Mesendoderm (in vitro differentiated cells): ENCODE data around the gene SLC51B.

Experiments used
- DNase-seq: peaks from one replicate; pipeline ENCODE4 v3.0.0; 2013
- H2AK5ac ChIP-seq: 2 replicates; pipeline ENCODE4 v1.6.1; 2013; ENCODE audit warnings: low read length, inconsistent platforms
- H2BK120ac ChIP-seq: 2 replicates; pipeline ENCODE4 v1.6.1; 2013; ENCODE audit warnings: low read depth, mild to moderate bottlenecking, low read length, moderate library complexity, mixed read lengths
- H2BK15ac ChIP-seq: replicated peaks from 2 replicates; pipeline ENCODE4 v1.6.1; 2013; ENCODE audit warnings: low read depth, mild to moderate bottlenecking, moderate library complexity
- H2BK5ac ChIP-seq: 2 replicates; pipeline ENCODE4 v1.6.1; 2013; ENCODE audit warnings: low read length, inconsistent platforms
- H3K18ac ChIP-seq: 2 replicates; pipeline ENCODE4 v1.6.1; 2013; ENCODE audit warnings: mild to moderate bottlenecking, low read length, mixed read lengths
- H3K23ac ChIP-seq: one replicate; pipeline ENCODE4 v1.6.1; 2013; ENCODE audit warnings: low read length
- H3K27ac ChIP-seq: 2 replicates; pipeline ENCODE4 v1.5.1; 2013; ENCODE audit warnings: low read depth, mild to moderate bottlenecking, inconsistent platforms, low read length, moderate library complexity
- H3K27me3 ChIP-seq: 2 replicates; pipeline ENCODE4 v1.6.1; 2013; ENCODE audit warnings: low read length, control low read depth, mild to moderate bottlenecking, inconsistent platforms; ENCODE audit not compliant: insufficient read depth, poor library complexity
- H3K36me3 ChIP-seq: 2 replicates; pipeline ENCODE4 v1.6.1; 2013; ENCODE audit warnings: low read length, inconsistent platforms; ENCODE audit not compliant: control insufficient read depth, insufficient read depth
- H3K4ac ChIP-seq: one replicate; pipeline ENCODE4 v1.6.1; 2013; ENCODE audit warnings: low read depth, mild to moderate bottlenecking, low read length, moderate library complexity
- H3K4me1 ChIP-seq: 2 replicates; pipeline ENCODE4 v1.6.1; 2013; ENCODE audit warnings: low read depth, low read length, inconsistent platforms; ENCODE audit not compliant: control insufficient read depth
- H3K4me2 ChIP-seq: 2 replicates; pipeline ENCODE4 v1.6.1; 2013; ENCODE audit warnings: low read length
- H3K4me3 ChIP-seq: 2 replicates; pipeline ENCODE4 v1.5.1; 2013; ENCODE audit warnings: mild to moderate bottlenecking, low read length
- H3K56ac ChIP-seq: one replicate; pipeline ENCODE4 v1.6.1; 2013; ENCODE audit warnings: low read length
- H3K79me1 ChIP-seq: 2 replicates; pipeline ENCODE4 v1.6.1; 2013; ENCODE audit warnings: low read length, inconsistent platforms
- H3K79me2 ChIP-seq: 2 replicates; pipeline ENCODE4 v1.6.1; 2013; ENCODE audit warnings: mild to moderate bottlenecking, low read length; ENCODE audit not compliant: control insufficient read depth, insufficient read depth
- H3K9ac ChIP-seq: 2 replicates; pipeline ENCODE4 v1.6.1; 2013; ENCODE audit warnings: low read length, inconsistent platforms
- H4K5ac ChIP-seq: one replicate; pipeline ENCODE4 v1.6.1; 2013; ENCODE audit warnings: low read length
- H4K8ac ChIP-seq: one replicate; pipeline ENCODE4 v1.6.1; 2013; ENCODE audit warnings: low read depth, mild to moderate bottlenecking, control low read depth, low read length, moderate library complexity
- WGBS: extraction: QIAGEN DNeasy Blood & Tissue Kit; methylation state at CpG from one replicate; pipeline ENCODE4 v1.1.7; 2013; ENCODE audit warnings: low lambda C conversion rate, missing lambda C conversion rate; ENCODE audit not compliant: insufficient coverage; ENCODE audit errors: extremely low coverage; 5-methylcytosine and 5-hydroxymethylcytosine counted together

SLC51B gene

GRCh38 chr15:65028338-65028737 lies 16.8 kb upstream of the SLC51B start:
- H3K4me1 ChIP-seq: peaks cover 5% of the 10 kb centered on the region
- H2BK120ac ChIP-seq: no peak overlapping the region
- peak overlapping the region; percentile 74 for H3K56ac ChIP-seq
- WGBS: no CpG with 5 or more reads among the region's 10 CpGs
- no peak overlapping the region for H3K27ac ChIP-seq
- H4K5ac ChIP-seq: no peak overlapping the region
- H3K23ac ChIP-seq: peak overlapping the region; percentile 73
- no peak overlapping the region for H3K4ac ChIP-seq
- H2BK15ac ChIP-seq: no peak overlapping the region
- H3K9ac ChIP-seq: peak overlapping the region; percentile 95
- DNase-seq: no peak
- no peak overlapping the region for H4K8ac ChIP-seq
- no peaks in the 10 kb centered on the region for H3K27me3 ChIP-seq
- H3K4me3 ChIP-seq: no peak overlapping the region
- no peaks in the 10 kb centered on the region for H3K36me3 ChIP-seq
- H2BK5ac ChIP-seq: no peak overlapping the region
- no peak overlapping the region for H3K18ac ChIP-seq
- H3K79me2 ChIP-seq: peaks cover 6% of the 10 kb centered on the region
- H3K4me2 ChIP-seq: peak overlapping the region; percentile 43
- H3K79me1 ChIP-seq: peaks cover 6% of the 10 kb centered on the region
- H2AK5ac ChIP-seq: no peak overlapping the region

GRCh38 chr15:65028921-65029735 lies 16.1 kb upstream of the SLC51B start, which contains the start of gene MTFMT:
TSS of gene MTFMT (minus strand) at chr15:65029639. CDS start at chr15:65029613, 26 bp downstream.
- no peak within 1 kb of the TSS for H2BK15ac ChIP-seq
- H3K36me3 ChIP-seq: no peaks in the 10 kb centered on the region
- H3K79me2 ChIP-seq: peaks cover 6% of the 10 kb centered on the region
- peak within 1 kb of the TSS; percentile 83 for H3K23ac ChIP-seq
- peaks cover 5% of the 10 kb centered on the region for H3K4me1 ChIP-seq
- no peak within 1 kb of the TSS for H2BK5ac ChIP-seq
- no peak within 1 kb of the TSS for H4K8ac ChIP-seq
- peaks cover 6% of the 10 kb centered on the region for H3K79me1 ChIP-seq
- H3K27me3 ChIP-seq: no peaks in the 10 kb centered on the region
- no peak within 1 kb of the TSS for H2AK5ac ChIP-seq
- no CpG with 5 or more reads among the region's 73 CpGs for WGBS
- peak; percentile 84 for DNase-seq
- peak within 1 kb of the TSS; percentile 95 for H3K9ac ChIP-seq
- no peak within 1 kb of the TSS for H2BK120ac ChIP-seq
- peak within 1 kb of the TSS; percentile 48 for H3K27ac ChIP-seq
- peak within 1 kb of the TSS; percentile 46 for H3K4ac ChIP-seq
- peak within 1 kb of the TSS; percentile 87 for H3K4me2 ChIP-seq
- no peak within 1 kb of the TSS for H4K5ac ChIP-seq
- H3K56ac ChIP-seq: peak within 1 kb of the TSS; percentile 92
- H3K4me3 ChIP-seq: peak within 1 kb of the TSS; percentile 80
- H3K18ac ChIP-seq: peak within 1 kb of the TSS; percentile 77

GRCh38 chr15:65029736-65030208 lies 15.4 kb upstream of the SLC51B start:
- H4K5ac ChIP-seq: no peak overlapping the region
- H3K27me3 ChIP-seq: no peaks in the 10 kb centered on the region
- no peak overlapping the region for H3K27ac ChIP-seq
- H2BK5ac ChIP-seq: no peak overlapping the region
- no peak overlapping the region for H3K18ac ChIP-seq
- no peak overlapping the region for H2AK5ac ChIP-seq
- H3K36me3 ChIP-seq: no peaks in the 10 kb centered on the region
- H2BK15ac ChIP-seq: no peak overlapping the region
- H3K4me3 ChIP-seq: no peak overlapping the region
- WGBS: no CpG with 5 or more reads among the region's 12 CpGs
- H2BK120ac ChIP-seq: no peak overlapping the region
- H3K9ac ChIP-seq: no peak overlapping the region
- H3K56ac ChIP-seq: peak overlapping the region; percentile 35
- DNase-seq: no peak
- peaks cover 5% of the 10 kb centered on the region for H3K4me1 ChIP-seq
- no peak overlapping the region for H3K4me2 ChIP-seq
- no peak overlapping the region for H3K4ac ChIP-seq
- peaks cover 6% of the 10 kb centered on the region for H3K79me1 ChIP-seq
- H3K23ac ChIP-seq: no peak overlapping the region
- H3K79me2 ChIP-seq: peaks cover 6% of the 10 kb centered on the region
- no peak overlapping the region for H4K8ac ChIP-seq

- Histone ChIP-seq H3K27ac (no peak overlapping the region), H3K79me2 (peaks cover 6% of the 10 kb centered on the region), H3K23ac (no peak overlapping the region), H2BK120ac (no peak overlapping the region), H3K56ac (no peak overlapping the region), H3K36me3 (no peaks in the 10 kb centered on the region), H3K9ac (no peak overlapping the region), H3K4me1 (peaks cover 5% of the 10 kb centered on the region), H4K5ac (no peak overlapping the region), H2AK5ac (no peak overlapping the region), H3K79me1 (peaks cover 4% of the 10 kb centered on the region), H4K8ac (no peak overlapping the region), H3K27me3 (no peaks in the 10 kb centered on the region), H3K4me2 (no peak overlapping the region), H3K18ac (no peak overlapping the region), H3K4me3 (no peak overlapping the region), H2BK15ac (no peak overlapping the region), H3K4ac (no peak overlapping the region), H2BK5ac (no peak overlapping the region)
- DNase-seq: peak; percentile 96
- WGBS: no CpG with 5 or more reads among the region's 13 CpGs
These were observed 12.2 kb upstream of the SLC51B start for GRCh38 chr15:65032801-65033537.

GRCh38 chr15:65033659-65034269 lies 11.4 kb upstream of the SLC51B start:
- Histone ChIP-seq H2AK5ac (no peak overlapping the region), H3K18ac (no peak overlapping the region), H2BK15ac (no peak overlapping the region), H3K79me1 (no peaks in the 10 kb centered on the region), H3K27me3 (no peaks in the 10 kb centered on the region), H2BK5ac (no peak overlapping the region), H3K56ac (no peak overlapping the region), H3K23ac (no peak overlapping the region), H3K79me2 (peaks cover 3% of the 10 kb centered on the region), H3K27ac (no peak overlapping the region), H3K4ac (no peak overlapping the region), H3K4me3 (no peak overlapping the region), H4K8ac (no peak overlapping the region), H3K4me2 (no peak overlapping the region), H3K9ac (no peak overlapping the region), H4K5ac (no peak overlapping the region), H3K36me3 (no peaks in the 10 kb centered on the region), H2BK120ac (no peak overlapping the region), H3K4me1 (no peaks in the 10 kb centered on the region)
- peak; percentile 59 for DNase-seq
- WGBS: no CpG with 5 or more reads among the region's 4 CpGs
